ENCODE results near the gene FNDC10.

FNDC10 gene

GRCh38 chr1:1627829-1628753 lies 28.2 kb upstream of the FNDC10 start:
- DNase-seq: no peak

- no peak for DNase-seq
Measured at GRCh38 chr1:1627261-1627828, 27.4 kb upstream of the FNDC10 start.

GRCh38 chr1:1626207-1627141 lies 26.5 kb upstream of the FNDC10 start:
- no peak for DNase-seq

GRCh38 chr1:1625824-1626206 lies 25.9 kb upstream of the FNDC10 start:
- DNase-seq: no peak

GRCh38 chr1:1625404-1625775 lies 25.5 kb upstream of the FNDC10 start:
- no peak for DNase-seq

GRCh38 chr1:1624443-1625403 lies 24.8 kb upstream of the FNDC10 start:
- no peak for DNase-seq

- DNase-seq: no peak
Measured at GRCh38 chr1:1623631-1624442, 23.9 kb upstream of the FNDC10 start.

- DNase-seq: no peak
Measured at GRCh38 chr1:1623181-1623630, 23.3 kb upstream of the FNDC10 start.

GRCh38 chr1:1622788-1623094 lies 22.8 kb upstream of the FNDC10 start:
- DNase-seq: no peak

- DNase-seq: no peak
Measured at GRCh38 chr1:1622010-1622787, 22.3 kb upstream of the FNDC10 start.

- DNase-seq: no peak
Measured at GRCh38 chr1:1621173-1622009, 21.5 kb upstream of the FNDC10 start.

GRCh38 chr1:1620433-1621139 lies 20.7 kb upstream of the FNDC10 start:
- DNase-seq: no peak

- no peak for DNase-seq
Measured at GRCh38 chr1:1619917-1620361, 20.0 kb upstream of the FNDC10 start.

GRCh38 chr1:1618396-1619068 lies 18.6 kb upstream of the FNDC10 start:
- DNase-seq: no peak

GRCh38 chr1:1617925-1618324 lies 18.0 kb upstream of the FNDC10 start:
- DNase-seq: no peak

GRCh38 chr1:1617516-1617915 lies 17.6 kb upstream of the FNDC10 start:
- DNase-seq: no peak

- DNase-seq: no peak
Measured at GRCh38 chr1:1616838-1617237, 16.9 kb upstream of the FNDC10 start.
